ENCODE measurements around the gene CLIP1.

GRCh38 chr12:122352394-122352793 is 70.1 kb downstream of the CLIP1 start:
- TF ChIP-seq ZNF274 (IDR thresholded peaks at IDR 0.05; ENCODE audit: low read depth, low read length), result no peak
- TF ChIP-seq YY1 (IDR thresholded peaks at IDR 0.05; ENCODE audit: insufficient read depth, insufficient read length), result no peak

All from NT2/D1 (cell line).